ENCODE measurements around the gene RARA. TPM values are rescaled to one million over a fixed set of nuclear protein-coding genes. Genes with fewer than 3 reads are reported as not detected.
"Not testable (repeated sequence)": the region's sequence is repeated elsewhere in the genome, so short reads cannot be mapped to it uniquely, and the experiment has no call there.

The RARA gene
- total RNA-seq, 1 donor from 2014 or later, result 28.8 TPM

DNA sequence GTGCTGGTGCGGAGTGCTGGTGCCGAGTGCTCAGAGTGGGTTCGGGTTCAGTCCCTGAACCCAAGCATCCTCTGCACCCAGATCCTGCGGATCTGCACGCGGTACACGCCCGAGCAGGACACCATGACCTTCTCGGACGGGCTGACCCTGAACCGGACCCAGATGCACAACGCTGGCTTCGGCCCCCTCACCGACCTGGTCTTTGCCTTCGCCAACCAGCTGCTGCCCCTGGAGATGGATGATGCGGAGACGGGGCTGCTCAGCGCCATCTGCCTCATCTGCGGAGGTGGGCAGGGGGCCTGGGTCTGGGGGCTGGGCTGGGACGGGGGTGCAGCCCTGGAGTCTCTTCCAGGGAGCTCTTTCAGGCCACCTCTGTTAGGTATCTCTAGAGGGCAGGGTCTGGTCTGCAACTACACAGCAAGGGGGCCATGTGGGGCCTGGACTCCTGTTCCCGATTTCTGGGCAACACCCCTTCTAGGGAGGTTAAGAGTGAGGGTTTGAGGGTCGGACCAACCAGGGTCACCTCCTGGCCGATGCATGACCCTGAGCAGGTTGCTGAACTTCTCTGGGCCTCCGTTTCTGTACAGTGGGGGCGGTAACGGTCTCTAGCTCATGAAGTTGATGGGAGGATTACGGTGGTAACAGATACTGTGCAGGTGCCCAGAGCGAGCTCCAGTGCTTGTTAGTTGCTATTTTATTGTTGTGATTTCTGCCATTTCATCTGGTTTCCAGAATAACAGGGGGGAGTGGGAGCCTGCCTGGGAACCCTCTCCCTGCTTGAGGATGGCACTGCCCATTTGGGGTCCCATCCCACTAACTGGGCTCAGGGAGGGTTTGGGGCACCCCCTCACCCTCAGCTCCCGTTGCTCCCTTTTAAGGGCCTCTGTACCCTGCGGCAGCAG lies 45.5 kb downstream of the RARA start:
- intact Hi-C loops (cut with micrococcal nuclease), result loop anchor here (1.0 to 5.0 kb wide), 7 partner anchors 36 to 1313 kb away; no protein-coding TSS in a partner anchor

DNA sequence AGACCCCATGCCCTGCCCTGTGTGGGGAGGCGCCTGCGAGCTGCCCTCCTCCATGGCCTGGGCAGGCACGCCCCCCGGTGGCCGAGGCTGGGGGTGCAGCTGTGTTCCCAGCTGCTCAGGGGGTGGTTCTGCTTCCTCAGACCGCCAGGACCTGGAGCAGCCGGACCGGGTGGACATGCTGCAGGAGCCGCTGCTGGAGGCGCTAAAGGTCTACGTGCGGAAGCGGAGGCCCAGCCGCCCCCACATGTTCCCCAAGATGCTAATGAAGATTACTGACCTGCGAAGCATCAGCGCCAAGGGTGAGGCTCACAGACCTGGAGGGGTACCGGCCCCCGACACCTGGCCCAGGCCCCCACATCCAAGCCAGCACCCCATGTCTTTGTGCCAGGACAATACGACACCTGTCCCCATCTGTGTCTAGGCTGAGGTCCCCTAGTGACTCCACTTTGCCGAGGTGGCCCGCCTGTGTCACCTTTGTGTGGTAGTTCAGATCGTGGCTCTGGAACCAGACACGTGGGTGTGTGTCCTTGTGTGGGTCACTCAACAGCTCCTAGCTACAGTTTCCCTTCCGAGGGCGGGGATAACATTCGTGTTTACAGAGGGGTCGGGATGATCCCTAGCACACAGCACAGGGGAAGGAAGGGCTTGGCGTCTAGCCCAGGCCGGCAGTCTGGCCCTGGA lies 46.3 kb downstream of the RARA start:
- intact Hi-C loops (cut with micrococcal nuclease), result loop anchor here (1.0 to 5.0 kb wide), 7 partner anchors 37 to 1312 kb away; no protein-coding TSS in a partner anchor

- intact Hi-C loops (cut with micrococcal nuclease), result loop anchor here (1.0 to 5.0 kb wide), 7 partner anchors 38 to 1311 kb away; no protein-coding TSS in a partner anchor
These were observed 47.1 kb downstream of the RARA start for GRCh38 chr17:40355804-40356758.

DNA sequence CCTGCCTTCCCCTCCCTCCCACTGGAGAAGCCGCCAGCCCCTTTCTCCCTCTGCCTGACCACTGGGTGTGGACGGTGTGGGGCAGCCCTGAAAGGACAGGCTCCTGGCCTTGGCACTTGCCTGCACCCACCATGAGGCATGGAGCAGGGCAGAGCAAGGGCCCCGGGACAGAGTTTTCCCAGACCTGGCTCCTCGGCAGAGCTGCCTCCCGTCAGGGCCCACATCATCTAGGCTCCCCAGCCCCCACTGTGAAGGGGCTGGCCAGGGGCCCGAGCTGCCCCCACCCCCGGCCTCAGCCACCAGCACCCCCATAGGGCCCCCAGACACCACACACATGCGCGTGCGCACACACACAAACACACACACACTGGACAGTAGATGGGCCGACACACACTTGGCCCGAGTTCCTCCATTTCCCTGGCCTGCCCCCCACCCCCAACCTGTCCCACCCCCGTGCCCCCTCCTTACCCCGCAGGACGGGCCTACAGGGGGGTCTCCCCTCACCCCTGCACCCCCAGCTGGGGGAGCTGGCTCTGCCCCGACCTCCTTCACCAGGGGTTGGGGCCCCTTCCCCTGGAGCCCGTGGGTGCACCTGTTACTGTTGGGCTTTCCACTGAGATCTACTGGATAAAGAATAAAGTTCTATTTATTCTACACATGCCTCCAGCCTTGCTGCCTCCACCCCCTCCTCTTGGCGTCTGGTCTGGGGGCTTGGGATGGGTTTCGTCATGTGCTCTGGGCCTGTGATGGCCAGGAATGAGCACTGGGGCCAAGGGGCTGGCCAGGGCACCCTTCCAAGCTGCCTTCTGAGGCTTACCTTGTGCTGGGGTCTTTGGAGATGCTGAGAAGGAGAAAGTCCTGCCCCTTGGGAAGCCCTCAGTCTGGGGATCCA lies 48.3 kb downstream of the RARA start:
- intact Hi-C loops (cut with micrococcal nuclease), result loop anchor here (5.0 kb wide), 4 partner anchors 345 to 1310 kb away; no protein-coding TSS in a partner anchor

DNA sequence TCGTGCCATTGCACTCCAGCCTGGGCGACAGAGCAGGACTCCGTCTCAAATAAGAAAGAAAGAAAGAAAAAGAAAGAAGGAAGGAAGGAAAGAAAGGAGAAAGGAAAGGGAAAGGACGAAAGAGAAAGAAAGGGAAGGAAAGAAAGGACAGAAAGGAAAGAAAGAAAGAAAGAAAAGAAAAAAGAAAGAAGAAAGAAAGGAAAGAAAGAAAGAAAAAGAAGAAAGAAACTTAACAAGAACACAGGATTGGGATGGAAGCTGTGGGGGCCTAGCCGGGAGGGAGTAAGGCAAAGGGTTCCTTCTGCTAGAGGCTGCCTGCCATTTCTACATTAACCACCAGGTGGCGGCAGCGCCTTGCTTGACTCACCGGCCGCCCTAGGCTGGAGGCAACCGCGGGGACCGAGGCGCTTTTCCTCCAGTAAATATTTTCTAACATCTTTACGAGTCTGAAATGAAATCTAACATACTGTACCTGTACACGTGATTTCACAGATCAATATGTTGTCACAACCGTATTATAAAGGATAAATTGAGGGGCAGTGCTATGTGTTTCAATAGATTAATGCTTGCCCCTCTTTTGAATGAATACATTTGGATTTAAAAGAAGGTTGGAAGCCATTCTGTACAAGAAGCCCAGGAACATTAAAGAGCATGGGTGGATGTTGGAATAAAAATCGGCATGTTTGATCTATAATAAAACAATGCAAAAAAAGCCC lies 49.5 kb downstream of the RARA start:
- intact Hi-C loops (cut with micrococcal nuclease), result loop anchor here (1.0 to 5.0 kb wide), 9 partner anchors 57 to 1309 kb away; no protein-coding TSS in a partner anchor

GRCh38 chr17:40360091-40360490 lies 51.1 kb downstream of the RARA start:
- intact Hi-C loops (cut with micrococcal nuclease), result no loop called here

GRCh38 chr17:40361063-40361924 lies 52.3 kb downstream of the RARA start:
- intact Hi-C loops (cut with micrococcal nuclease), result no loop called here

- intact Hi-C loops (cut with micrococcal nuclease), result loop anchor here (1.0 kb wide), 4 partner anchors 53 to 258 kb away; no protein-coding TSS in a partner anchor
These were observed 53.1 kb downstream of the RARA start for GRCh38 chr17:40361925-40362695.

DNA sequence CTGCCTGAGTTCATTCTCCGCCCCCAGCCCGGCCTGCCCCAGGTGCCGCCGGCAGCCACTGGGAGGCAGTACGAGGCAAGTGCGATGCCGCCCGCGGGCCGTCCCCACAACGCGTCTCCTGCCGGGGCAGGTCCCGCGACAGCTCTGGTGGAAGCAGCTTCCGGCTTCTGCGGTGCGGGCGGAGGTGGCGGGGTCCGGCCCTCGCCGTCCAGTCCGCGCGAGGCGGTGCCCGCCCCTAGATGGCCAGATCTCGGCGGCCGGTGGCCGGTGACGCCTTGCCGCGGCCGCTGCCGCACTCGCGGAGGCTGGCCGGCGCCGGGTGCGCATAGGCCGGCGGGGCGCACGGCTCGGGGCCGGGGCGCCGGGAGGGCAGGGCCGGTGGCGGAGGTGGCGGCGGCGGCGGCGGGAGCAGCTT lies 53.7 kb downstream of the RARA start:
- intact Hi-C loops (cut with micrococcal nuclease), result loop anchor here (1.0 kb wide), 4 partner anchors 53 to 258 kb away; no protein-coding TSS in a partner anchor

DNA sequence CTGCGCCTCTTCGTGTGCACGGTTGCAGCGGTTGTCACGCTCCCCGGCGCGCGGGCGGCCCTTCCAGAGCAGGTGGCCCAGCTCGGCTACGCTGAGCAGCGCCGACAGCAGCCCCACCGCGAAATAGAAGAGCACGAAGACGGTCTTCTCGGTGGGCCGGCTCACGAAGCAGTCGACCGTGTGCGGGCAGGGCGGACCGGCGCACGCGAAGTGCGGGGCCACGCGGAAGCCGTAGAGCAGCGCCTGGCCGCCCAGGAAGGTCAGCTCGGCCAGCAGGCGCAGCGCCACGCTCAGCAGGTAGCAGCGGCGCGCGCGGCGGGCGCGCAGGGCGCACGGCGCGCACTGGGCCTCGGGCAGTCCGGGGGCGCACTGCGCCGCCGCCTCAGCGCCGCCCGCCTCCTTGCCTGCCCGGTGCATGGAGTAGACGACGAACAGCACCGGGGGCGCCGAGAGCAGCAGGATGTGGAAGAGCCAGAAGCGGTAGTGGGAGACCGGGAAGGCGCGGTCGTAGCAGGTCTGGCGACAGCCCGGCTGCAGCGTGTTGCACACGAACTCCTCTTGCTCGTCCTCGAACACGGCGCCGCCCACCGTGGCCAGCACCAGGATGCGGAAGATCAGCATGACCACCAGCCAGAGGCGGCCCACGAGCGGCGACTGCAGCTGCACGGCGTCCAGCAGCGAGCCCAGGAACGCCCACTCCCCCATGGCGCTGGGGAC lies 54.3 kb downstream of the RARA start:
- intact Hi-C loops (cut with micrococcal nuclease), result no loop called here

GRCh38 chr17:40364121-40364861 lies 55.3 kb downstream of the RARA start, which contains the start of gene GJD3:
GJD3 (minus strand) TSS chr17:40364737; CDS start chr17:40363815, 922 bp downstream.
- intact Hi-C loops (cut with micrococcal nuclease), result no loop called here

GRCh38 chr17:40364906-40365305 lies 55.9 kb downstream of the RARA start:
- intact Hi-C loops (cut with micrococcal nuclease), result no loop called here

DNA sequence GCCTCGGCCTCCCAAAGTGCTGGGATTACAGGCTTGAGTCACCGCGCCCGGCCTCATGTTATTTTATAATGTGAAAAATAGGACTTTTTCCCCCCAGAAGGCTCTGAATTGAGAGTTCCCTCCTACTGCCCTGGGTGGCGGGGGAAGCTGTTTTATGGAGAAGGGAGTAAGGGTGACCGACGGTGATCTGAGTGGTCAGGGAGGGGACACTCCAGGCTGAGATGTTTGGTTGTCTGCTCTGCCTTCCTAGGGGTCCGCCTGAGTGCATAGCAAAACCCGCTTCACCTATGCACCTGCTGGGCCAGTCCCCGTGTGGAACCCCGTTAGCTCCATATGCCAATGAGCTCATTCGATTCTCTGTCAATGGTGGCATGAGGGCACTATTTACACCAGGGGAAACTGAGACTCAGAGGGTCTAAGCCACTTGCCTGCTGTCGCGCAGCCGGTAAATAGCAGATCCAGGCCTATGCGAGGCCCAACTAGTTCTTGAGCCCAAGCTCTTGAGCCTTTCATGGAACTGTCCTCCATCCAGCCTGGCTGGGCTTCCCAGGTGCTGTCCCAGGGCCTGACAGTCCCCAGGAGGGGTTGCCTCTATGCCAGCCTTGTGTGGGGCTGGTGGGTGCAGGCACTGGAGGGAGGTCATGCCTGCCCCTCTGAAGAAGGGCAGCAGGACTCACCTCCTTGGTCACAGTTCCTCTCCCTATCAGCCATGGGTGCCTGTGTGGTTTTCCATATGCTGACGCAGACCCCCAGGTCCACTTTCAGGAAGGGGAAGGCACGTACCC lies 57.3 kb downstream of the RARA start:
- intact Hi-C loops (cut with micrococcal nuclease), result no loop called here

GRCh38 chr17:40366861-40367518 lies 58.0 kb downstream of the RARA start:
- intact Hi-C loops (cut with micrococcal nuclease), result no loop called here

- intact Hi-C loops (cut with micrococcal nuclease), result not testable (repeated sequence)
These were observed 58.7 kb downstream of the RARA start for GRCh38 chr17:40367728-40368127.

Data from T-helper 1 cell treated with Interleukin-12 subunit alpha and Interleukin-12 subunit beta and Interleukin-4 antibody, amounts not matched to agents 30 ng/mL and 1 ng/mL, for 36 hours (primary cell).